Esophagus muscularis mucosa (tissue), 4 donors: ENCODE results near the gene AQP7. TPM values are rescaled to one million over a fixed set of nuclear protein-coding genes. Genes with fewer than 3 reads are reported as not detected.

ENCODE experiments used
- DNase-seq: peaks from one replicate; pipeline ENCODE4 v3.0.0-alpha.2; 2017; ENCODE audit errors: extremely low spot score
- H3K27ac ChIP-seq, 4 donors: fragments of 200-600 bp; sonication (generic); replicated peaks in 1 of 4; 1 replicate in 3 of 4; 2 replicates in 1 of 4; pipeline ENCODE4 v1.5.1; 2016 to 2019; ENCODE audit warnings: mild to moderate bottlenecking in 1 of 4
- H3K27me3 ChIP-seq, 4 donors: fragments of 200-600 bp; sonication (generic); one replicate each; pipeline versions ENCODE4 v1.5.1 to v1.6.0; 2016 to 2019
- H3K36me3 ChIP-seq, 4 donors: fragments of 200-600 bp; sonication (generic); one replicate each; pipeline ENCODE4 v1.5.1; 2016 to 2019
- H3K4me1 ChIP-seq, 4 donors: fragments of 200-600 bp; sonication (generic); one replicate each; pipeline ENCODE4 v1.5.1; 2016 to 2019
- H3K4me3 ChIP-seq, 4 donors: fragments of 200-600 bp; sonication (generic); 1 replicate in 2 of 4; 2 replicates in 2 of 4; pipeline ENCODE4 v1.5.1; 2016 to 2019; ENCODE audit warnings: mild to moderate bottlenecking in 4 of 4, moderate library complexity in 1 of 4
- H3K9me3 ChIP-seq, 4 donors: fragments of 200-600 bp; sonication (generic); 1 replicate in 3 of 4; 2 replicates in 1 of 4; pipeline ENCODE4 v1.5.1; 2016 to 2019
- CTCF ChIP-seq, 3 experiments: fragments of 200-600 bp in 2 of 3; fragments of 450-650 bp in 1 of 3; sonication (generic) in 2 of 3; IDR thresholded peaks; one replicate each; pipeline ENCODE4 v1.5.1; 2017 to 2019; ENCODE audit warnings: antibody characterized with exemption in 3 of 3, mild to moderate bottlenecking in 2 of 3, moderate library complexity in 1 of 3
- EP300 ChIP-seq: sonication (generic); formaldehyde crosslinking; IDR thresholded peaks from one replicate; pipeline ENCODE4 v1.6.1; 2017; ENCODE audit warnings: antibody characterized with exemption
- POLR2A ChIP-seq: fragments of 450-650 bp; IDR thresholded peaks from one replicate; pipeline ENCODE4 v1.6.1; 2017; ENCODE audit warnings: antibody characterized with exemption, moderate library complexity, mild to moderate bottlenecking, low read depth
- POLR2AphosphoS5 ChIP-seq, 2 donors: sonication (generic); formaldehyde crosslinking; IDR thresholded peaks; one replicate each; pipeline ENCODE4 v1.6.1; 2017; ENCODE audit warnings: antibody characterized with exemption in 2 of 2
- WGBS: methylation state at CpG from one replicate; pipeline ENCODE4 v1.1.5; 2018; 5-methylcytosine and 5-hydroxymethylcytosine counted together
- intact Hi-C: fragments of 100-400 bp; cut with DNase I; formaldehyde crosslinking; loops from one replicate; pipeline ENCODE4 v1.15.1; 2023
- total RNA-seq, 4 donors: library from RNA; depleted of rRNA; stranded (reverse); fragments of >200 nt; gene quantifications; one replicate each; pipeline versions ENCODE4 v1.1.0 to v1.2.1, GENCODE V29; 2016

AQP7 gene
- total RNA-seq, 4 donors from 2014 or later: 0.33 to 1.8 (median 1.4) TPM

GRCh38 chr9:33442125-33442524 is 39.8 kb upstream of the AQP7 start:
- TF ChIP-seq EP300 (no peak), CTCF (IDR thresholded peaks at IDR 0.05) (no peak)
- WGBS: 91% methylated on average over 13 of the region's 15 CpGs
- Histone ChIP-seq H3K9me3 (no peaks in the 10 kb centered on the region), H3K4me1 (peaks cover 12 to 18% (median 14%) of the 10 kb centered on the region in 4 donors), H3K27me3 (peaks cover 0 to 2% (median 0%) of the 10 kb centered on the region in 4 donors), H3K4me3 (no peak overlapping the region), H3K36me3 (peaks cover 0 to 19% (median 2%) of the 10 kb centered on the region in 4 donors), H3K27ac (no peak overlapping the region)
- no peak for DNase-seq
- intact Hi-C loops: no loop called here

DNA sequence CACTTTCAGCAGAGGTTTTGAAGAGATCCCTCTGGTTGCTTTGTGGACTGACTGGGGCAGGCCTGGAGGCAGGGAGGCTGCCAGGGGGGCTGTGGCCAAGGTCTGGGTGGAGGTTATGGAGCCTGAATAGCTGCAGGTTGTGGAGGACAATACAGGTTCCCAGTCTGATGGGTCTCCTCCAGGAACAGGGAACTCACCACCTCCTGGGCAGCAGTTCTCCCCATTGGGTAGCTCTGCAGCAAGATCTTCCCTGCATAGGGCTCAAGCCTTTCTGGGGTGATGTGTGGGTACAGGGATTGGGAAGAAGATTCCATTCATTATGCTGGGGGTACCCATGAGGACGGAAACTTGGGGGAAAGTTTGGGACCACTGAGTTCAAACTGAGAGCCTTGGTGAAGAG is 38.2 kb upstream of the AQP7 start:
- Histone ChIP-seq H3K36me3 (peaks cover 0 to 19% (median 2%) of the 10 kb centered on the region in 4 donors), H3K4me1 (peaks cover 2 to 16% (median 9%) of the 10 kb centered on the region in 4 donors), H3K9me3 (no peaks in the 10 kb centered on the region), H3K4me3 (no peak overlapping the region), H3K27ac (no peak overlapping the region), H3K27me3 (peaks cover 0 to 16% (median 0%) of the 10 kb centered on the region in 4 donors)
- intact Hi-C loops: no loop called here
- 80% methylated on average over 1 of the region's 1 CpG for WGBS
- TF ChIP-seq POLR2AphosphoS5 (IDR thresholded peaks at IDR 0.05) (no peak), CTCF (IDR thresholded peaks at IDR 0.05) (no peak), EP300 (no peak), POLR2A (no peak)
- DNase-seq: no peak

- peaks cover 0 to 16% (median 0%) of the 10 kb centered on the region in 4 donors for H3K27me3 ChIP-seq
- no peak overlapping the region for H3K27ac ChIP-seq
- no peak overlapping the region for H3K4me3 ChIP-seq
- peaks cover 0 to 16% (median 9%) of the 10 kb centered on the region in 4 donors for H3K4me1 ChIP-seq
- DNase-seq: no peak
- peaks cover 0 to 19% (median 2%) of the 10 kb centered on the region in 4 donors for H3K36me3 ChIP-seq
- WGBS: 92% methylated on average over 7 of the region's 7 CpGs
- H3K9me3 ChIP-seq: no peaks in the 10 kb centered on the region
- no peak for TF ChIP-seq POLR2A
- no peak for TF ChIP-seq CTCF (IDR thresholded peaks at IDR 0.05)
- TF ChIP-seq EP300: no peak
- no peak for TF ChIP-seq POLR2AphosphoS5 (IDR thresholded peaks at IDR 0.05)
- intact Hi-C loops: no loop called here
Measured at GRCh38 chr9:33440204-33440603, 37.8 kb upstream of the AQP7 start.

DNA sequence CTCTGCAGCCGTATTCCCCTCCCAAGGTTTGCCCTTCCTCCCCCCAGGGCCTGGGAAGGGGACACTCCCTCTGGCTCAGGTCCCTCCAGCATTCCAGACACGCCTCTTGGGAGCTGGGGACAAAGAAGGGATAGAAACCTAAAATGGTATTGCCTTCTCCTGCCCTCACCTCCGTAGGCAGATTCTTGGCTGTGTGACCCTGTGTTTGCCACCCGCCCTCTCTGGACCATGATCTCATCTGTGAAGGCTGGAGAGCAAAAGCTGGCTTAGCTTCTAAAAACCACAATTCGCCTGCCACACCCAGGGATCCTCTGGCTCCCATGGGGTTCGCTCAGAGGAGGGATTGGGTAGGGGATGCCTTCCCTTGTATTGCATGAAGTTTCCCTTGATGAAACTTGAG is 37.4 kb upstream of the AQP7 start:
- 67% methylated on average over 6 of the region's 6 CpGs for whole genome bisulfite sequencing
- H3K36me3 ChIP-seq: peaks cover 0 to 19% (median 2%) of the 10 kb centered on the region in 4 donors
- no peak overlapping the region for H3K4me3 ChIP-seq
- peaks cover 0 to 16% (median 9%) of the 10 kb centered on the region in 4 donors for H3K4me1 ChIP-seq
- no peak for DNase-seq
- TF ChIP-seq POLR2AphosphoS5 (IDR thresholded peaks at IDR 0.05) (no peak), EP300 (no peak), POLR2A (no peak), CTCF (IDR thresholded peaks at IDR 0.05) (no peak)
- peaks cover 0 to 16% (median 0%) of the 10 kb centered on the region in 4 donors for H3K27me3 ChIP-seq
- intact Hi-C loops: no loop called here
- H3K27ac ChIP-seq: no peak overlapping the region
- H3K9me3 ChIP-seq: no peaks in the 10 kb centered on the region
